Measurements from ENCODE around the gene PEX11G.

- TF ChIP-seq CTCF (IDR thresholded peaks at IDR 0.05) = no peak
- no peak for TF ChIP-seq POLR2A (IDR thresholded peaks at IDR 0.05)
These were observed 39.3 kb upstream of the PEX11G start for GRCh38 chr19:7528192-7528519.

Measured in body of pancreas (tissue), 4 donors.